Limb (tissue), 2 donors: ENCODE data around the gene CSTA.
"Not testable (repeated sequence)": the region's sequence is repeated elsewhere in the genome, so short reads cannot be mapped to it uniquely, and the experiment has no call there.

Source experiments
- DNase-seq, 2 donors: peaks; one replicate each; pipeline ENCODE4 v3.0.0-alpha.2; 2016; ENCODE audit errors: extremely low spot score in 2 of 2

The CSTA gene

GRCh38 chr3:122322095-122323075, 2.7 kb upstream of the CSTA start:
- DNase-seq: no peak

GRCh38 chr3:122325769-122326168, 721 bp downstream of the CSTA start:
- DNase-seq: no peak

GRCh38 chr3:122331886-122332285, 6.8 kb downstream of the CSTA start:
- no peak for DNase-seq

GRCh38 chr3:122332551-122332950, 7.5 kb downstream of the CSTA start:
- DNase-seq: no peak

GRCh38 chr3:122342803-122343202, 17.8 kb downstream of the CSTA start:
- DNase-seq: no peak

- no peak for DNase-seq
These were observed 18.6 kb downstream of the CSTA start for GRCh38 chr3:122343654-122344053.

GRCh38 chr3:122349171-122349570, 24.1 kb downstream of the CSTA start:
- no peak for DNase-seq

GRCh38 chr3:122350814-122351418, 25.9 kb downstream of the CSTA start:
- DNase-seq: no peak

- DNase-seq: no peak
These were observed 26.6 kb downstream of the CSTA start for GRCh38 chr3:122351612-122352011.

GRCh38 chr3:122353215-122353614, 28.2 kb downstream of the CSTA start:
- no peak for DNase-seq

- DNase-seq: no peak
These were observed 28.9 kb downstream of the CSTA start for GRCh38 chr3:122353893-122354401.

GRCh38 chr3:122355612-122356011, 30.6 kb downstream of the CSTA start:
- no peak for DNase-seq

GRCh38 chr3:122356402-122356801, 31.4 kb downstream of the CSTA start:
- no peak for DNase-seq

- DNase-seq: no peak
These were observed 33.0 kb downstream of the CSTA start for GRCh38 chr3:122357828-122358702.

GRCh38 chr3:122358703-122359032, 33.6 kb downstream of the CSTA start:
- no peak for DNase-seq

- no peak for DNase-seq
These were observed 37.0 kb downstream of the CSTA start for GRCh38 chr3:122362026-122362425.

- no peak for DNase-seq
These were observed 39.4 kb downstream of the CSTA start for GRCh38 chr3:122364490-122364889.

- no peak for DNase-seq
These were observed 40.0 kb downstream of the CSTA start for GRCh38 chr3:122365073-122365472.

GRCh38 chr3:122365582-122366378, 40.7 kb downstream of the CSTA start:
- not testable (repeated sequence) for DNase-seq

GRCh38 chr3:122366379-122366749, 41.3 kb downstream of the CSTA start:
- no peak for DNase-seq

GRCh38 chr3:122374034-122374433, 49.0 kb downstream of the CSTA start:
- no peak for DNase-seq
